H1 (cell line): Measurements from ENCODE around the gene UGGT1. TPM values are rescaled to one million over a fixed set of nuclear protein-coding genes. Genes with fewer than 3 reads are reported as not detected.

Experiments used
- CTCF ChIA-PET: fragments of 300-600 bp; sonication (Branson Sonifier 250); formaldehyde crosslinking; loops from one replicate; lab custom pipeline; 2021; ENCODE audit not compliant: partially characterized antibody; lab: Charles Lee
- POLR2A ChIA-PET: fragments of 300-600 bp; sonication (Branson Sonifier 250); formaldehyde crosslinking; loops from one replicate; lab custom pipeline; 2021; ENCODE audit warnings: inconsistent platforms; ENCODE audit not compliant: partially characterized antibody; lab: Charles Lee
- DNase-seq, 2 experiments: peaks; one replicate each; pipeline versions ENCODE4 v3.0.0 to v3.0.0-alpha.2; 2010 to 2022; ENCODE audit warnings: low spot score in 2 of 2, low read depth in 1 of 2, mixed read lengths in 1 of 2
- FAIRE-seq: peaks from 2 replicates; lab custom pipeline; 2011; peaks lifted over from hg19 to GRCh38; lab: Jason Lieb, UNC
- H2AFZ ChIP-seq: 2 replicates; pipeline ENCODE4 v1.8.1; 2012; ENCODE audit warnings: low read length, inconsistent platforms
- H2AK5ac ChIP-seq: 2 replicates; pipeline ENCODE4 v1.6.1; 2013; ENCODE audit warnings: low read depth, low read length
- H2BK120ac ChIP-seq: replicated peaks from 2 replicates; pipeline ENCODE3; 2013; ENCODE audit warnings: low read depth, low read length, inconsistent platforms
- H2BK12ac ChIP-seq: 2 replicates; pipeline ENCODE4 v1.6.1; 2013; ENCODE audit warnings: low read depth, low read length
- H2BK15ac ChIP-seq: 2 replicates; pipeline ENCODE4 v1.6.1; 2013; ENCODE audit warnings: low read length
- H2BK20ac ChIP-seq: 2 replicates; pipeline ENCODE4 v1.6.1; 2013; ENCODE audit warnings: low read length
- H2BK5ac ChIP-seq: 2 replicates; pipeline ENCODE4 v1.6.1; 2013; ENCODE audit warnings: low read depth, low read length
- H3K14ac ChIP-seq: 2 replicates; pipeline ENCODE4 v1.6.1; 2013; ENCODE audit warnings: inconsistent platforms; ENCODE audit not compliant: insufficient read length
- H3K18ac ChIP-seq: 2 replicates; pipeline ENCODE4 v1.6.1; 2013; ENCODE audit warnings: low read length; ENCODE audit errors: extremely low read depth
- H3K23ac ChIP-seq: 2 replicates; pipeline ENCODE4 v1.6.1; 2013; ENCODE audit warnings: inconsistent platforms; ENCODE audit not compliant: insufficient read length
- H3K23me2 ChIP-seq: 2 replicates; pipeline ENCODE4 v1.6.1; 2013; ENCODE audit warnings: low read depth, low read length
- H3K27ac ChIP-seq: 2 replicates; pipeline ENCODE4 v1.6.1; 2011; ENCODE audit warnings: low read depth, low read length, inconsistent platforms
- H3K27me3 ChIP-seq, 4 experiments: replicated peaks in 1 of 4; 1 replicate in 1 of 4; 2 replicates in 3 of 4; pipeline versions ENCODE4 v1.6.1 to v1.8.1; 2011 to 2013; ENCODE audit warnings: low read length in 3 of 4, mild to moderate bottlenecking in 3 of 4, inconsistent platforms in 2 of 4, mixed read lengths in 2 of 4, moderate library complexity in 1 of 4; ENCODE audit not compliant: control insufficient read depth in 3 of 4, insufficient read depth in 3 of 4; ENCODE audit errors: extremely low read depth in 1 of 4
- H3K36me3 ChIP-seq, 4 experiments: 2 replicates each; pipeline versions ENCODE4 v1.6.1 to v1.8.1; 2011 to 2013; ENCODE audit warnings: mild to moderate bottlenecking in 4 of 4, low read length in 3 of 4, moderate library complexity in 2 of 4, control low read depth in 1 of 4, inconsistent platforms in 1 of 4; ENCODE audit not compliant: insufficient read depth in 4 of 4, control insufficient read depth in 2 of 4
- H3K4ac ChIP-seq: replicated peaks from 2 replicates; pipeline ENCODE3; 2013; ENCODE audit warnings: low read length, low read depth, mixed read lengths, inconsistent platforms; ENCODE audit not compliant: insufficient read length
- H3K4me1 ChIP-seq, 4 experiments: replicated peaks in 1 of 4; 1 replicate in 1 of 4; 2 replicates in 3 of 4; pipeline versions ENCODE4 v1.6.1 to v1.8.1; 2011 to 2013; ENCODE audit warnings: low read length in 3 of 4, inconsistent platforms in 2 of 4, mixed read lengths in 1 of 4; ENCODE audit not compliant: insufficient read depth in 4 of 4, control insufficient read depth in 3 of 4
- H3K4me2 ChIP-seq, 2 experiments: 2 replicates each; pipeline versions ENCODE4 v1.6.1 to v1.8.1; 2011 to 2013; ENCODE audit warnings: low read depth in 2 of 2, low read length in 2 of 2, control low read depth in 1 of 2, inconsistent platforms in 1 of 2, mild to moderate bottlenecking in 1 of 2; ENCODE audit not compliant: insufficient read depth in 1 of 2
- H3K4me3 ChIP-seq, 4 experiments: fragments of 200-600, 300-600 bp in 1 of 4; sonication (generic), shearing (Covaris generic), sonication (Bioruptor Twin) in 1 of 4; 2 replicates each; pipeline versions ENCODE4 v1.5.1 to v1.8.1; 2011 to 2016; ENCODE audit warnings: low read length in 4 of 4, low read depth in 3 of 4, control low read depth in 2 of 4, inconsistent platforms in 2 of 4, mild to moderate bottlenecking in 2 of 4, mixed read lengths in 1 of 4, moderate library complexity in 1 of 4; ENCODE audit not compliant: insufficient read depth in 2 of 4; ENCODE audit errors: extremely low read depth in 1 of 4
- H3K56ac ChIP-seq: replicated peaks from 2 replicates; pipeline ENCODE3; 2013; ENCODE audit warnings: low read depth, mild to moderate bottlenecking, mixed read lengths, low read length, inconsistent platforms; ENCODE audit not compliant: insufficient read length
- H3K79me1 ChIP-seq: 2 replicates; pipeline ENCODE4 v1.6.1; 2013; ENCODE audit warnings: low read depth, low read length, control low read depth
- H3K79me2 ChIP-seq, 2 experiments: 2 replicates each; pipeline versions ENCODE4 v1.6.1 to v1.8.1; 2012 to 2013; ENCODE audit warnings: low read length in 2 of 2, mild to moderate bottlenecking in 2 of 2, inconsistent platforms in 1 of 2; ENCODE audit not compliant: insufficient read depth in 2 of 2, control insufficient read depth in 1 of 2
- H3K9ac ChIP-seq, 4 experiments: replicated peaks in 1 of 4; 1 replicate in 1 of 4; 2 replicates in 3 of 4; pipeline versions ENCODE4 v1.6.1 to v1.8.1; 2011 to 2013; ENCODE audit warnings: low read depth in 3 of 4, low read length in 3 of 4, control low read depth in 2 of 4, mild to moderate bottlenecking in 2 of 4, moderate library complexity in 2 of 4, inconsistent platforms in 1 of 4; ENCODE audit errors: extremely low read depth in 1 of 4
- H3K9me3 ChIP-seq, 2 experiments: 2 replicates each; pipeline versions ENCODE4 v1.6.1 to v1.8.1; 2012 to 2013; ENCODE audit warnings: mild to moderate bottlenecking in 2 of 2, moderate library complexity in 2 of 2, control low read depth in 1 of 2, inconsistent platforms in 1 of 2, low read depth in 1 of 2, low read length in 1 of 2, mixed read lengths in 1 of 2; ENCODE audit not compliant: insufficient read depth in 2 of 2
- H4K20me1 ChIP-seq, 2 experiments: replicated peaks in 1 of 2; 2 replicates each; pipeline versions ENCODE3 to v1.8.1; 2011 to 2013; ENCODE audit warnings: inconsistent platforms in 2 of 2, low read length in 2 of 2, mild to moderate bottlenecking in 1 of 2; ENCODE audit not compliant: insufficient read depth in 2 of 2, control insufficient read depth in 1 of 2
- H4K5ac ChIP-seq: 2 replicates; pipeline ENCODE4 v1.6.1; 2013; ENCODE audit warnings: low read length, low read depth, mixed read lengths, inconsistent platforms; ENCODE audit not compliant: insufficient read length
- H4K8ac ChIP-seq: 2 replicates; pipeline ENCODE4 v1.8.0; 2013; ENCODE audit warnings: mild to moderate bottlenecking, moderate library complexity, low read length, inconsistent platforms; ENCODE audit not compliant: insufficient read depth; ENCODE audit errors: extremely low read depth
- H4K91ac ChIP-seq: replicated peaks from 2 replicates; pipeline ENCODE3; 2013; ENCODE audit warnings: low read length, mixed read lengths, inconsistent platforms; ENCODE audit not compliant: insufficient read length
- ASH2L ChIP-seq: fragments of 200-600, 300-600 bp; sonication (generic); IDR thresholded peaks from one replicate; pipeline ENCODE4 v1.7.1; 2017; ENCODE audit warnings: low read length
- GABPA ChIP-seq: IDR thresholded peaks from 2 replicates; pipeline ENCODE4 v1.6.1; 2011; ENCODE audit warnings: mild to moderate bottlenecking, low read length, moderate library complexity, borderline replicate concordance; ENCODE audit not compliant: insufficient read depth
- JUN ChIP-seq: IDR thresholded peaks from 2 replicates; pipeline ENCODE4 v1.6.1; 2011; ENCODE audit warnings: low read depth, mild to moderate bottlenecking, improper control_type of control experiment, low read length
- MAFK ChIP-seq: IDR thresholded peaks from 2 replicates; pipeline ENCODE4 v1.6.1; 2012; ENCODE audit warnings: low read depth, mild to moderate bottlenecking, improper control_type of control experiment, low read length
- NANOG ChIP-seq: IDR thresholded peaks from 2 replicates; pipeline ENCODE4 v1.6.1; 2011; ENCODE audit warnings: low read length, low read depth, mild to moderate bottlenecking, inconsistent platforms; ENCODE audit not compliant: insufficient read depth, poor library complexity, severe bottlenecking
- RNF2 ChIP-seq: fragments of 200-900, 300-1000 bp; sonication (generic); IDR thresholded peaks from 2 replicates; pipeline ENCODE4 v1.7.1; 2016; ENCODE audit warnings: borderline replicate concordance, low read depth, mild to moderate bottlenecking, antibody characterized with exemption, low read length; ENCODE audit not compliant: poor library complexity, severe bottlenecking; ENCODE audit errors: missing control alignments
- SIN3A ChIP-seq, 2 experiments: IDR thresholded peaks in 1 of 2; conservative IDR thresholded peaks in 1 of 2; 2 replicates each; pipeline ENCODE4 v1.6.1; 2011 to 2012; ENCODE audit warnings: low read length in 2 of 2, improper control_type of control experiment in 1 of 2, low read depth in 1 of 2, mild to moderate bottlenecking in 1 of 2
- SIRT6 ChIP-seq: IDR thresholded peaks from one replicate; pipeline ENCODE4 v1.7.1; 2012; ENCODE audit warnings: low read length, inconsistent platforms
- TBP ChIP-seq: IDR thresholded peaks from 2 replicates; pipeline ENCODE4 v1.6.1; 2011; ENCODE audit warnings: low read depth, low read length, improper control_type of control experiment
- WGBS, 2 experiments: shearing (Covaris generic) in 1 of 2; methylation state at CpG; one replicate each; pipeline versions ENCODE4 v1.1.6 to v1.1.7; 2013 to 2015; ENCODE audit warnings: low lambda C conversion rate in 2 of 2, mixed read lengths in 2 of 2, inconsistent platforms in 1 of 2, low coverage in 1 of 2, missing lambda C conversion rate in 1 of 2; ENCODE audit not compliant: insufficient replicate concordance in 2 of 2, insufficient coverage in 1 of 2, insufficient read length in 1 of 2; ENCODE audit errors: extremely low coverage in 1 of 2, missing lambda C conversion rate in 1 of 2; 5-methylcytosine and 5-hydroxymethylcytosine counted together
- polyA plus RNA-seq, 7 experiments: library from polyadenylated mRNA; depleted of rRNA in 3 of 7; stranded (reverse) in 5 of 7; unstranded in 2 of 7; fragments of >200 nt in 5 of 7; fragments of 200-250 nt in 2 of 7; gene quantifications; 1 replicate in 5 of 7; 2 replicates in 1 of 7; 4 replicates in 1 of 7; pipeline versions ENCODE4 v1.2.1 to v1.2.3, GENCODE V29; 2011 to 2013; ENCODE audit warnings: missing spikeins in 2 of 7, mixed read lengths in 2 of 7
- total RNA-seq: library from RNA; stranded (reverse); fragmentation: NEBNext Ultra II Directional; extraction: Animal tissue kit (Norgen Biotek cat#: 25700); gene quantifications from 2 replicates; pipeline ENCODE4 v1.2.1, GENCODE V29; 2021
- TF ChIP-seq, protein P1 (sequence below): IDR thresholded peaks from 2 replicates; pipeline ENCODE4 v1.6.1; 2012; ENCODE audit warnings: inconsistent platforms
- TF ChIP-seq, protein P2 (sequence below): IDR thresholded peaks from 2 replicates; pipeline ENCODE4 v1.6.1; 2011; ENCODE audit warnings: low read length, improper control_type of control experiment

The UGGT1 gene
- total and polyA plus RNA-seq, 2 of the 8 experiments (the other 6 are each of a cell fraction or from before 2014, with no cell fraction given) = 14.9 to 57.3 TPM

DNA sequence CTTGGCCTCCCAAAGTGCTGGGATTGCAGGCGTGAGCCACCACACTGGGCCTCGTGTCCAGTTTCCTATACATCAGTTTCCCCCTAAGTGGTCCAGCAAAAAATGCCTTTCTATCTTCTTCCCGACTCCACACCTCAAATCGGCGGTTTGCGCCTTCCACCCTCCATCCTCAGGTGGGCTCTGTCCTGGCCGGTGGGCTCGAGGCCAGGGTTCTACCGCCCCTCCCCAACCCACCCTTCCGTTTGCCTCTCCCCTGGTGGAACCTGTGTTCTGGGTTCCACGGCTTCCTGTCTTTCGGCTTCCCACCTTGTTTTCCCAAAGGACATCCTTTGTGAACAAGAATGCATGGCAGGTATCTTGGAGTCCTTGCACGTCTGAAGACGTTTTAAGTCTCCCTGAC, 123.3 kb downstream of the UGGT1 start:
- no peak overlapping the region for H3K4ac ChIP-seq
- ChIA-PET CTCF (interaction anchor here (1.5 kb wide), 1 partner anchor 20 kb away, joined by 4 read pairs; no protein-coding TSS in a partner anchor), POLR2A (no interaction called here)
- no peak overlapping the region for H3K23ac ChIP-seq
- no peak overlapping the region for H3K14ac ChIP-seq
- no peak overlapping the region for H2BK12ac ChIP-seq
- H3K18ac ChIP-seq = no peak overlapping the region
- H3K79me1 ChIP-seq = no peaks in the 10 kb centered on the region
- no peak overlapping the region for H3K9ac ChIP-seq
- no peak overlapping the region for H4K5ac ChIP-seq
- no peaks in the 10 kb centered on the region for H3K23me2 ChIP-seq
- H2AK5ac ChIP-seq = no peak overlapping the region
- H3K4me3 ChIP-seq = no peak overlapping the region
- H3K4me1 ChIP-seq = no peaks in the 10 kb centered on the region
- H3K4me2 ChIP-seq = no peak overlapping the region
- no peak overlapping the region for H4K8ac ChIP-seq
- 76% methylated on average over 7 of the region's 14 CpGs; no CpG with 5 or more reads in 1 of the 2 experiments for WGBS, 2 experiments
- no peaks in the 10 kb centered on the region for H3K79me2 ChIP-seq
- H3K27me3 ChIP-seq = no peaks in the 10 kb centered on the region
- H4K91ac ChIP-seq = no peak overlapping the region
- H2BK5ac ChIP-seq = no peak overlapping the region
- DNase-seq (no peak), FAIRE-seq (no peak)
- H4K20me1 ChIP-seq = no peaks in the 10 kb centered on the region
- no peak overlapping the region for H3K27ac ChIP-seq
- H2AFZ ChIP-seq = no peak overlapping the region
- H3K36me3 ChIP-seq = no peaks in the 10 kb centered on the region
- H2BK120ac ChIP-seq = no peak overlapping the region
- H2BK15ac ChIP-seq = no peak overlapping the region
- no peak overlapping the region for H3K56ac ChIP-seq
- no peak overlapping the region for H2BK20ac ChIP-seq
- H3K9me3 ChIP-seq = peaks cover 0 to 6% of the 10 kb centered on the region in 2 experiments; a peak in 1 of 4 replicates
- TF ChIP-seq SIRT6 = no peak
- TF ChIP-seq, protein P1, sequence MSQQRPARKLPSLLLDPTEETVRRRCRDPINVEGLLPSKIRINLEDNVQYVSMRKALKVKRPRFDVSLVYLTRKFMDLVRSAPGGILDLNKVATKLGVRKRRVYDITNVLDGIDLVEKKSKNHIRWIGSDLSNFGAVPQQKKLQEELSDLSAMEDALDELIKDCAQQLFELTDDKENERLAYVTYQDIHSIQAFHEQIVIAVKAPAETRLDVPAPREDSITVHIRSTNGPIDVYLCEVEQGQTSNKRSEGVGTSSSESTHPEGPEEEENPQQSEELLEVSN = no peak
- TF ChIP-seq NANOG = no peak
- no peak for TF ChIP-seq SIN3A (conservative IDR thresholded peaks at IDR 0.05 in 1 of 2, IDR thresholded peaks at IDR 0.05 in 1 of 2; ENCODE audit: low read depth in 1 of 2, low read length in 2 of 2)
- TF ChIP-seq, protein P2, sequence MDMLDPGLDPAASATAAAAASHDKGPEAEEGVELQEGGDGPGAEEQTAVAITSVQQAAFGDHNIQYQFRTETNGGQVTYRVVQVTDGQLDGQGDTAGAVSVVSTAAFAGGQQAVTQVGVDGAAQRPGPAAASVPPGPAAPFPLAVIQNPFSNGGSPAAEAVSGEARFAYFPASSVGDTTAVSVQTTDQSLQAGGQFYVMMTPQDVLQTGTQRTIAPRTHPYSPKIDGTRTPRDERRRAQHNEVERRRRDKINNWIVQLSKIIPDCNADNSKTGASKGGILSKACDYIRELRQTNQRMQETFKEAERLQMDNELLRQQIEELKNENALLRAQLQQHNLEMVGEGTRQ = no peak
- no peak for TF ChIP-seq GABPA
- TF ChIP-seq ASH2L = no peak
- no peak for TF ChIP-seq MAFK
- no peak for TF ChIP-seq RNF2
- no peak for TF ChIP-seq JUN
- no peak for TF ChIP-seq TBP
